A204.1 (cell line): Measurements from ENCODE around the gene ATP5F1C.
"Not testable (repeated sequence)": the region's sequence is repeated elsewhere in the genome, so short reads cannot be mapped to it uniquely, and the experiment has no call there.

ENCODE experiments used
- FAIRE-seq: peaks from 2 replicates; lab custom pipeline; 2012; peaks lifted over from hg19 to GRCh38; lab: Jason Lieb, UNC

Gene ATP5F1C

DNA sequence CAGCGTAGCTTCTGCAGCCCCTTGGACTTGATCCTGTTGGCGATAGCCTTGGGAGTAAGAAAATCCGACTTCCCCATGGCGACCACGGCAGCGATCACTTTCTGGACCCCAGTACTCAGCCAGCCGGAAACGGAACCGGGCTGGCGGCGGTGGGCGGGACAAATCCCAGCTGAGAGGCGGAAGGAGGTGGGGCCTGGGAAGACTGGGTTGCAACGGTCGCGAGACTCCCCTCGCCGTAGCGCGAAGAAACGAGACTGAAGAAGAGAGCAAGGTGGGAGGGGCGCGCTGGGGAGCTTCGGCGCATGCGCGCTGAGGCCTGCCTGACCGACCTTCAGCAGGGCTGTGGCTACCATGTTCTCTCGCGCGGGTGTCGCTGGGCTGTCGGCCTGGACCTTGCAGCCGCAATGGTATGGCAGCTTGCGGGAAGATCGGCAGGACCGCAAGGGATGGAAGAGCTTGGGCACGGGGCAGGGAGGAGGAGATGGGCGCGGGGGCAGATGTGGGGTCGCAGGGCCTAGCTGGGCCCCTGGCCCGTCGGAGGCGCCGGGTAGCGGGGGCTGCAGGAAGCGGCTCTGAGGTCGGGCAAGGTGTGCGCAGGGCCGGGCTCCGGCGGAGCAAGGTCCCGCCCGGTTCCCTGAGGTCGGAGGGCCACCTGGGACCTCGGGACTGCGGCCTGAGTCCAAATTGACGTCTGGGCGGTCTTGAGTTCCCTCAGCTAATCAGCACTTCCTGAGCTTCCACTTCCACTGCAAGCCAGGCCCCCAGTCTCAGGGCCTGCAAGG is at the start of gene ATP5F1C, which contains the start of gene KIN:
ATP5F1C (plus strand) TSS at position 321 of the 782 bp plus-strand sequence; CDS start at position 352, 31 bp downstream.
KIN (minus strand) TSS at position 137 of the 782 bp plus-strand sequence; CDS start at position 77, 60 bp downstream.
- peak; percentile 70 for FAIRE-seq

DNA sequence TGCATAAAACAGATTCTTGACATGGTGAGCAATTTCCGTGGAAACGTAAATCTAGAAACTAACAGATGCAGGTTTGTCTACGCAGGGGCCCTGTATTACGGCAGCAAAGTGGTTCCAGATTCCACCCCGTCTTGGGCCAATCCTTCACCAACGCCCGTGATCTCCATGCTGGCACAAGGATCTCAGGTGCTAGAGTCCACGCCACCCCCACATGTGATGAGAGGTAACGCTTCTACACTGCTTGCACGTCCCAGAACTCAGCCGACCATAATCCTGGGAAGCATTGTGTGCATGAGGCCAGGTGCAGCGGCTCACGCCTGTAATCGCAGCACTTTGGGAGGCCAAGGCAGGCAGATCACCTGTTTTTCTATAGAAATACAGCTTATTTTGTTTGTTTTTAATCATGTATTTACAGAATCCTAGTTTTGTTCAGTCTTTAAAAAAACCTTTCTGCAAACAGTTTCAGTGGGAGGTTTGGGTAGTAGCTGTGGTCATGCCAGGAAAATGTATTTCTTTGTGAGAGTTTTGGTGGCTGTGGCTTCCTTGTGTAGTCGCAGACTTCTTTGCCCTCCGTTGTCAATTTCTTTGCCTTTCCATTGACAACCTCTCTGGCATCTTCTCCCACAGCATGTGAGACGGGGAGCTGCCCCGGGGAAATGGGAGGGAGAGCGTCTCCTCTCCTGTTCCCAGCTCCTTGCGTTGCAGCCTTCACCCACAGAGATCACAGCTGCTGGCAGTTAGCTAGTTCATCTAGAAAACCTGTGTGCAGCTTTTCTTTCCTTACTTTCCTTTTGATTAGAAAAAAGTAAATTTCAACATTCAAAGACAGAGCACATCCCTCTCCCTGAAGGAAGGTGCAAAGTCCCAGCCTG is 49.2 kb upstream of the ATP5F1C start:
- no peak for FAIRE-seq

DNA sequence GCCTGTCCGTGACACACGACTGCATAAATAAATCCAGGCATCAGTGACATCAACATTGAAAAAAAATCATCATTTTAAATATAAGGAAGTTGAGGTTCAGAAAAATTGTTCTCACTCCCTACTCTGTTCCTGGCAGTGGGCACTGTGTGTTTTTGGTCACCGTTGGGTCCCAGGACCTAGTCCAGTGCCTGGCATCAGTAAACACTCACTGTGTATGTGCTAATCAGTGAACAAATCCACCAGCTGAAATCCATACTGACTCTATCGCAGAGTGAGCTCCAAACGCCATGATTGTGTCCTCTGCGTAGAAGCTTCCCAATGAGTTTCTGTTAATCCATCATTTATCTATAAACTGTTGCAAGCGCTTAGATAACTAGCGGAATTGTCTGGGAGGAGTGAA is 43.7 kb upstream of the ATP5F1C start:
- FAIRE-seq = no peak

DNA sequence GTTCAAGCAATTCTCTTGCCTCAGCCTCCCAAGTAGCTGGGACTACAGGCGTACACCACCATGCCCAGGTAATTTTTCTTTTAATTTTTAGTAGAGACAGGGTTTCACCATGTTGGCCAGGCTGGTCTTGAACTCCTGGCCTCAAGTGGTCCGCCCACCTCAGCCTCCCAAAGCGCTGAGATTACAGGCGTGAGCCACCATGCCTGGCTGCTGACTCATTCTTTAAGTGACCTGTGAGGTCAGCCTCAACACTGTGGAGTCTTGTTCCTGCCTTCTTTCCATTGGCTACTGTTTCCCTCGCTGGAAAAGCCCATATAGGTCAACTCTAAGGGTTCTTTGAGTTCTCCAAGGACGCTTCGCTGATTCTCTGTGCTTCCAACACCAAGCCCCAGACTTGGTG is 39.3 kb upstream of the ATP5F1C start:
- not testable (repeated sequence) for FAIRE-seq

GRCh38 chr10:7750222-7750621 is 37.8 kb upstream of the ATP5F1C start:
- FAIRE-seq = no peak

- FAIRE-seq = no peak
Measured at GRCh38 chr10:7752251-7752650, 35.7 kb upstream of the ATP5F1C start.

DNA sequence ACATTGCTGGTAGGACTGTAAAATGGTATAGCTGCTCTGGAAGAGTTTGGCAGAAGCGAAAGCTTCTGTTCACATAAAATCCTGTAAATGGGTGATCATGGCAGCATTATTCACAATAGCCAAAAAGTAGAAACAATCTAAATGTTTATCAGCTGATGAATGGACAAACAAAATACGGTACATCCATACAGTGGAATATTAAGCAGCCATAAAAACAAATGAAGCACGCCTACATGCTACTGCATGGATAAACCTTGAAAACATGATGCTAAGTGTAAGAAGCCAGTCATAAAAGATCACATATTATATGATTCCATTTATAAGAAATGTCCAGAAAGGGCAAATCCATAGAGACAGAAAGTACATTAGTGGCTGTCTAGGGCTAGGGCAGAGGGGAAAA is 32.9 kb upstream of the ATP5F1C start:
- no peak for FAIRE-seq

- no peak for FAIRE-seq
Measured at GRCh38 chr10:7756360-7756992, 31.5 kb upstream of the ATP5F1C start.

- FAIRE-seq = no peak
Measured at GRCh38 chr10:7763929-7764328, 24.0 kb upstream of the ATP5F1C start.

GRCh38 chr10:7766241-7766640 is 21.7 kb upstream of the ATP5F1C start:
- no peak for FAIRE-seq

- FAIRE-seq = no peak
Measured at GRCh38 chr10:7767209-7767608, 20.8 kb upstream of the ATP5F1C start.

DNA sequence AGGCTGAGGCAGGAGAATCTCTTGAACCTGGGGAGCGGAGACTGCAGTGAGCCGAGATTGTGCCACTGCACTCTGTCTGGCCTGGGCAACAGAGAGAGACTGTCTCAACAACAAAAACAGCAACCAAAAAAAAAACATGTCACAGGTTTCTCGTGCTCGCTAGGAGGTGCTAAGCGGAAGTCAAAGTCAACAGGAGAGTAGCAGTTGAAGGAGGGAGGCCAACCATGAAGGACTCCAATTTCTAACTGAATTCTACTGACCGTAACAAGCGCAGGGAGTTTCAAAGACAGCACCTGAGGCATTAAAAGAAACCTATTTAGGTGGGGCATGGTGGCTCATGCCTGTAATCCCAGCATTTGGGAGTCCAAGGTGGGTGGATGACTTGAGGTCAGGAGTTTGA is 19.6 kb upstream of the ATP5F1C start:
- FAIRE-seq = no peak

GRCh38 chr10:7773845-7774801 is 13.9 kb upstream of the ATP5F1C start:
- no peak for FAIRE-seq

GRCh38 chr10:7776777-7777176 is 11.2 kb upstream of the ATP5F1C start:
- no peak for FAIRE-seq

DNA sequence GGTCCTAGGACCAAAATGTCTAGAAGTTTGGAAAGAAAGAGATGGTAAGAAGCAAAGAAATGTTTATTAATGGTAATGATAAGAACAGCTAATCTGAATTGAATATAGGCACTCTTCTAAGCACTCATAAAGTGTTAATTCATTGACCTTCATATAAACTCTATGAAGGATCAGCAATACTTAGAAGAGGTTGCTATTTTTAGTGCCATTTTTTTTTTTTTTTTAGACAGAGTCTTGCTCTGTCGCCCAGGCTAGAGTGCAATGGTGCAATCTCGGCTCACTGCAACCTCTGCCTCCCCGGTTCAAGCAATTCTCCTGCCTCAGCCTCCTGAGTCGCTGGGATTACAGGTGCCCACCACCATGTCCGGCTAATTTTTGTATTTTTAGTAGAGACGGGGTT is 5.8 kb upstream of the ATP5F1C start:
- FAIRE-seq = not testable (repeated sequence)

- no peak for FAIRE-seq
Measured at GRCh38 chr10:7786430-7786829, 1.5 kb upstream of the ATP5F1C start.

- FAIRE-seq = no peak
Measured at GRCh38 chr10:7787150-7787856, 674 bp upstream of the ATP5F1C start.

DNA sequence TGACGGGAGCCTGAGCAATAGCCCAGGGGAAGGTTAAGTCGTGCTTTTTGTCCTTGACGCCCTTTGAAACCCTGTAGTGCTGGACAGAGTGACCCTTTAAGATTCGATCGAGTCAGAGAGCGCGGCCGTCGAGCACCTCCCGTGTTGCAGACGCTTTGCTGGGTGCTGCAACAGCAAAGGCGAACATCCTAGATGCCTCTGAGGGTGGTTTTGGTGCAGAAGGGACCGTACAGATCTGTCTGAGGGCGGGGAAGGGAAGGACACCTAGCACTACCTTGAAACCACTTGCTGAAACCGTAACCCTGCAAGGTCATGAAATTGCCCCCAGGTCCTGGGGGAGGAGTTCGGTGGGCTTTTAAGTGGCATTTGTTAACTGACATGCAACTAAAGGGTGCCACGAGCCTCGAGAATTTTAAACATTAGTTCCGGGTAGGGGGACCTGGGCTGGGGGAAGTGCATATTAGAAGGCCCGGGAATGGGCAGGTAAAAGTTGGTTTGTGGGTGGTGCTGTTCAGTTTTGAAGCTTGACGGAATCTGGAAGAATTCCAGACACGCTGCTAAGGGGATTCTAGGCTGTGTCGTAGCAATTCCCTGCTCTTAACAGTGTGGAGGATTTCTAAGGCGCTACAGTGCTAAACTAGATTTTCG is 786 bp downstream of the ATP5F1C start:
- FAIRE-seq = no peak

DNA sequence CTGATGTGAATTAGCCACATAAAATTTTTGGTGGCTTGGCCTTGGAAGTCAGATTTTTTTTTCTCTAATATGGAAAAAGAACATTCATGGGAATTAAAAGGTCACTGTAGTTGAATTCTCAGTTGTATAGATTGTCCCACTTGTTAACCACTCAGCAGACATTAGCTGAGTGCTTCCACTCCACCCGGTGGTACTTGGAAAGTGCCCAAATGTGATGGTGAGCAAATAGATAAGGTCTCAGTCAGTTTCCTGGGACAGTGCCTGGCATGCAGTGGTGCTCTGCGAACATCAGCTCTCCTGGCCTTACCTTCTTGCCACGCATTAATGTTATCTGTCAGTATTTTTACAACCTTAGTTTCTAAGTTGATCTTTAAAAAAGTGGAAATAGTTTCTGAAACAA is 1.4 kb downstream of the ATP5F1C start:
- no peak for FAIRE-seq

DNA sequence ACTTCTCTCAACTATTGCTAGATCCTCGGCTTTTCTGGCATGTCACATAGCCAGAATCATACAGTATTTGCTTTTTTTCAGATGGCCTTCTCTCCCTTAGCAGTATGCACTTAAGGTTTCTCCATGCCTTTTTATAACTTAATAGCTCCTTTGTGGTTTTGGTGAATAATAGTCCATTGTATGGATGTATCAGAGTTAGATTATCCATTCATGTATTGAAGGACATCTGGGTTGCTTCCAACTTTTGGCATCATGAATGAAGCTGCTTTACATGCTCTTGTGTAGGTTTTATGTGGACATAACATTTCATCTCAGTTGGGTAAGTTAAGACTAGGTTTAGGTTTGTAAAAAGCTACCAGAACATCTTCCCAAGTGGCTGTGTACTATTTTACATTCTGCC is 4.6 kb downstream of the ATP5F1C start:
- FAIRE-seq = no peak
